NCI-H82 treated with DMSO at 0.1 percent for 48 hours (cell line): ENCODE results near the gene SPAG16.
A peak's percentile ranks its signal among the peaks of the same experiment; 100 is the strongest.
"Not testable (repeated sequence)": the region's sequence is repeated elsewhere in the genome, so short reads cannot be mapped to it uniquely, and the experiment has no call there.

Source experiments
- DNase-seq: peaks from one replicate; lab custom pipeline; 2025; ENCODE audit not compliant: unreplicated experiment; lab: John Stamatoyannopoulos, UW

The SPAG16 gene

DNA sequence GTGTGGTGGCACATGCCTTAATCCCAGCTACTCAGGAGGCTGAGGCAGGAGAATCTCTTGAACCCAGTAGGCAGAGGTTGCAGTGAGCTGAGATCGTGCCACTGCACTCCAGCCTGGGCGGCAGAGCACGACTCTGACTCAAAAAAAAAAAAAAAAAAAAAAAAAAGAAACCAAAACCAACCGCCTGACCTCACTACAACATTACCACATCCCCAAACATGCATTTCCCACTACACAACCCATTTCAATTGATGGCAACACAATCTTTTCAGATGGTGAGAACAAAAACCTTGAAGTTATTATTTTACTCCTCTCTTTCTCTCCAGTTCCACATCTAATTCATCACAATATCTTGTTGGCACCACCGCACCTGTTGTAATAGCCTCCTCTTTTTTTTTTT lies 778.0 kb downstream of the SPAG16 start:
- DNase-seq: not testable (repeated sequence)

- DNase-seq: no peak
Measured at GRCh38 chr2:214064471-214064870, 780.2 kb downstream of the SPAG16 start.

DNA sequence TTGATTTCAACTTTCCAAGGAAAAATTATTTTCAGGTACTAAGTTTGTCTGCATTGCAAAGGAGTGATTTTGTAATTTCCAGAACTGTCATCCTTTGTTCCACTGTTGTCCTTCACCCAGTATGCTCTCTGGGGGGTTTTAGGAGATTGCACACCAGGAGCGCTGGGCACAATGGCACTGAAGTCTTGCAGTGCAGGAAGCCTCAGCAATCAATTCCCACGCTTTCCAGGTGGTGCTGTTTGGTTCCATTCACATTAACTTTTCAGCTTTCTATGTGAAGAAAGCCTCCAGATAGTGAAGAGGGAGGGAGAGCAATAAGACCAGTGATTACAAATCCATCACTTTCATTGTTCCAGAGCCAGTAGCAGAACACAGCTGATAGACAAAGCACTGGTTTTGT lies 782.6 kb downstream of the SPAG16 start:
- no peak for DNase-seq

DNA sequence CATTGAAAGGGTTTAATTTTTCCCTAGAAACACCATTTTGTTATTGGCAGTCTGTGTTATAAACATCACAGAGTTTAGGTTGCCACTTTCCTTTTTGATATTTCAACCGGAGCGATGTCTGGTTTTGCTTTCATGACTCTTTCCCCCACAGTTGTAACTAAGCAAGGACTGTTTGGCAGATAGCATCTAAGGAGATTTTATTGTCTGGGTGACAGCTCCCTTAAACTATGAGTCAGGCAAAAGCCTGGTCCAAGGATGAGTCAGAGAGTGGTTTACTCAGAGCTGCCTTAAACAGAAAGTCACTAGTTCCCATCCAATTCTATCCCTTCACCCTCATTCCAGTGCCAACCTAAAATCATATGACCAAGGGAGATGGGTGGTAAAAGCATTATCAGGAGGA lies 785.0 kb downstream of the SPAG16 start:
- peak; percentile 59 for DNase-seq

DNA sequence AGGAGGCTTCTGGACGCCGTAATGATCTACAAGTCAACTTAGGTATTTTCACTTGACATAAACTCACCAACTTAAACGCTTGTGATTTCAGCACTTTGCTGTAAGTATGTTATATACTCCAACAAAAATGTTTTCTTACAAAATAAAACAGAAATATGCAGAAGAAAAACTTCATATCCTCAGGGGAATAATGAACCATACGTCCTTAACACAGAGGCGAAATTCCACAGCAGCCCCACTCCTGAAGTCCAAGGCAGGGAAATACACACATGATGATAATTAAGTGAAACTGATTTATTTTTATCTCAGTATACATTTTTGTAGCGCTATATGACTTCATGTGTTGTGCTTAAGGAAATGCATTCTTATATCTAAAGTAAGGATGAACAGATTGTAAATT lies 791.2 kb downstream of the SPAG16 start:
- DNase-seq: no peak

GRCh38 chr2:214076527-214076926 lies 792.3 kb downstream of the SPAG16 start:
- no peak for DNase-seq

DNA sequence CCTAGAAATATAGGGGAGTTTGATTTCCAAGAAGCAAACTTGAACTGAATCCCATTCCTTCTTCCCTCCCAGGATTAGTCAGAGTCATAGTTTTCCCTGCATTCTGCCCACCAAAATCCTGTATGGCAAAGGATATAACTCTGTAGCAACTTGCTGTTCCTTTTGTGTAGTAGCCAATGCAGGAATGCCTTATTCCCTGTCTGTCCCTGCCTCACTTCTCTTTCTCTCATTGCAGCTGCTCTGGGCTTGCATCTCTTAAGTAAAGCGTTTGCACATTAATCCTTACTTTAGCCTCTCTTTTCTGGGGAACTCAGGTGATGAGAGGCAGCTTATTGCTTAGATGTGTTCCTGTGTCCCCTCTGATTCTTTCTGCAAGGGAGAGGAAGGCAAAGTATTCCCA lies 793.5 kb downstream of the SPAG16 start:
- DNase-seq: no peak

GRCh38 chr2:214079032-214079431 lies 794.8 kb downstream of the SPAG16 start:
- DNase-seq: no peak

- no peak for DNase-seq
Measured at GRCh38 chr2:214088536-214088935, 804.3 kb downstream of the SPAG16 start.

DNA sequence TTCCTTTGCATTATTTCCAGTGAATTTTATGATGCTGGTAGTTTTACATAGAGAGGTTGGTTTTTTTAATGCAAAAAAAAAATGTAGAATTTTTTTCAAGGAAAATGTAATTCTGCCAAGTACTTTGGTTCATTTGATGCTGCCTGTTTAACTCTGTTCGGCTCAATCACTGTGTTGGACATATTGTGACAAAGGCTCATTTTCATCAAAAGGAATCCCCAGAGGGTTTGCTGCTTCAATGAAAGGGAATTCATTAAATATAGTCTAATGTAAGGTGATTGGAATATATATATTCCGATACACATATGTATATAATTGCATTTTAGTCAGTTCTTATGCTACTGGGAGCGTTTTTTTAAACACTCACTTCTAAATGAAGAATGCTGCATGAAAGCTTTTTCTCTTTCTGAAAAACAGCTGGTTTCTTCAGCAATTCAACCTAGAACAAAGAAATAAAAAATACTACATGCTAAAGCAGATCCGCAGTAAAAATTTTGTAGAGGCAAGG lies 812.0 kb downstream of the SPAG16 start:
- no peak for DNase-seq

- DNase-seq: no peak
Measured at GRCh38 chr2:214098811-214099210, 814.5 kb downstream of the SPAG16 start.

DNA sequence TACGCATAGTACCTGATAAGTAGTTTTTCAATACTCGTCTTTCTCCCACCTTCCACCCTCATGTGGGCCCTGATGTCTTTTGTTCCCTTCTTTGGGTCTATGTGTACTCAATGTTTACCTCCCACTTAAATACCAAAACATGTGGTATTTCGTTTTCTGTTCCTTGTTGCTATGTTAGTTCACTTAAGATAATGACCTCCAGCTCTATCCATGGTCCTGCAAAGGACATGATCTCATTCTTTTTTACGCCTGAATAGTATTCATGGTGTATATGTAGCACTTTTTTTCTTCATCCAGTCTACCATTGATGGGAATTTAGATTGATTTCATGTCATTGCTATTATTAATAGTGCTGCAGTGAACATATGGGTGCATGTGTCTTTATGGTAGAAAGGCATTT lies 816.2 kb downstream of the SPAG16 start:
- DNase-seq: no peak

- DNase-seq: no peak
Measured at GRCh38 chr2:214103276-214104001, 819.2 kb downstream of the SPAG16 start.

GRCh38 chr2:214104219-214104618 lies 820.0 kb downstream of the SPAG16 start:
- no peak for DNase-seq

- DNase-seq: no peak
Measured at GRCh38 chr2:214104967-214105366, 820.7 kb downstream of the SPAG16 start.

- no peak for DNase-seq
Measured at GRCh38 chr2:214107726-214108125, 823.5 kb downstream of the SPAG16 start.

DNA sequence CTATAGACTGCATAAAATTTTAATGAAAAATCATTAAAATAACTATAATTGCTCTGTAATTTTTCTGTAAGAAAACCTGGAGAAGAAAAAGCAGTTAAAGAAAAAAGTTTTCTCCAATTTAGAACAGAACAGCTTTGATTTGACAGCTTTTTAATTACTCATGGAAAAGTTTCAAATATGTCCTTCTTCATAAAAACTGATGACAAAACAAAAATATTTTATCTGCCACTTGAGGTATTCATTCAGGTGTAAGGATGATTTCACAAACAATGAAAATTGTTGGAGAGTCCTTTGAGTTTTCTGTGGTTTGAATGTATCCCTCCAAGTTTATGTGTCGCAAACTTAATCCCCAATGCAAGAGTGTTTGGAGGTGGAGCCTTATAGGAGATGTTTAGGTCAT lies 824.3 kb downstream of the SPAG16 start:
- no peak for DNase-seq

DNA sequence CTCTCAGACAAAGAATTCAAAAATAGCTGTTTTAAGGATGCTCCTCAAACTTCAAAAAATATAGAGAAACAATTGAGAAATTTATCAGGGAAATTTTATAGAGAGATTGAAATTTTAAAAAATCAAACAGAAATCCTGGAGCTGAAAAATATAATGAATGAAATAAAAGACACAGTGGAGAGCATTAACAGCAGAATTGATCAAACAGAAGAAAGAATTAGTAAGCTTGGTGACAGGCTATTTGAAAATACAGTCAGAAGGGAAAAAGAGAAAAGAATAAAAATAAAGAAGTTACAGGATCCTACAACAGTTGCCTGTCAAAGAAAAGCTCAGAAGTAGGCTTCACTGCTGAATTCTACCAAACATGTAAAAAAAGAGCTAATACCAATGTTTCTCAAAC lies 832.8 kb downstream of the SPAG16 start:
- no peak for DNase-seq

DNA sequence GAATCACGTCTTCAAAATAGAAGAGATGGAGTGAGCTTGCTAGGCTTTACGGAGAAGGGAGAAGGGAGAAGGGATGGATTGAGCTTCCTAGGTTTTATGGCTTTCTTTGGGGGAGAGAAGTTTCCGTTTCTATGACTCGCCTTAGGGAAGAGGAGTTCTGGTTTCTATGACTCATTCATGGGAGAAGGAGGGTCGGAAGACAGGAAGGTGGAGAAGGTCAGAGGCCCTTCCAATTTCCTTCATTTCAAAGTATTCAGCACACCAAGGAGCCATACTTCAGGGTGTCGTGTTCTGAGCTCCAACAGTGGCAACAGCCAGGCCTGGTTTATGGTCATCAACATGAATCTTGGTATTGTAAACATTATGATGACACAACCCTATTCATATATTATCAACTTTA lies 841.9 kb downstream of the SPAG16 start:
- no peak for DNase-seq

- DNase-seq: no peak
Measured at GRCh38 chr2:214127170-214127569, 842.9 kb downstream of the SPAG16 start.

GRCh38 chr2:214127571-214127970 lies 843.3 kb downstream of the SPAG16 start:
- DNase-seq: no peak

DNA sequence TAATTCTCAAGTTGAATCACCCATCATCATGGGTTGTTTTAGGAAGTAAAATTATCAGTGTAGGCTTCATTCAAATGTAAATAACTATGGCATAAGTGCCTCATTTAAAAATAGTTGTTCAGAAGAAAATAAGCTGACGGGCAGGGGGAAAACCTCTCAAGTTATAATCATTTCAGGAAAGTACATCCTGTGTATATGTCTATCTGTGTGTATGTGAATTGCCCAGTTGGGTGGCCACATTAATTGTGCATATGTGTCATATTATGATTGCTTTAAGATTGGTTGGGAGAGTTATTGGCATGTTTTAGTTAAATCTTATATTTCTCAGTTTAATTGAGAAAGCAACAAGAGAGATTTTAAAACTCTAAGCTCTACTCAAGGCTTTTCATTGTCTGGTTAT lies 843.8 kb downstream of the SPAG16 start:
- no peak for DNase-seq

GRCh38 chr2:214130114-214130513 lies 845.9 kb downstream of the SPAG16 start:
- no peak for DNase-seq
